HL-60 (cell line): Measurements from ENCODE around the gene KLF16.

Experiments
- CTCF ChIP-seq: IDR thresholded peaks from one replicate; pipeline ENCODE4 v1.5.1; 2011; ENCODE audit warnings: low read length, control low read depth, inconsistent platforms; ENCODE audit not compliant: insufficient read depth
- GABPA ChIP-seq: IDR thresholded peaks from 2 replicates; pipeline ENCODE4 v1.6.1; 2012; ENCODE audit warnings: low read depth
- POLR2AphosphoS5 ChIP-seq: IDR thresholded peaks from 2 replicates; pipeline ENCODE4 v1.6.1; 2012; ENCODE audit warnings: low read depth
- REST ChIP-seq: IDR thresholded peaks from 2 replicates; pipeline ENCODE4 v1.6.1; 2012; ENCODE audit warnings: low read depth; ENCODE audit not compliant: insufficient replicate concordance
- SPI1 ChIP-seq: IDR thresholded peaks from 2 replicates; pipeline ENCODE4 v1.6.1; 2012; ENCODE audit warnings: low read depth, mild to moderate bottlenecking, borderline replicate concordance

- peak; percentile 28; the same call in 1 of the 2 replicates for TF ChIP-seq POLR2AphosphoS5
- TF ChIP-seq CTCF: no peak
- no peak for TF ChIP-seq REST
- peak; percentile 62 for TF ChIP-seq GABPA
- TF ChIP-seq SPI1: no peak
Measured at GRCh38 chr19:1905110-1905862, 41.9 kb upstream of the KLF16 start, which contains the start of the genes ADAT3 and SCAMP4.
